Adrenal gland (tissue), 12 donors: ENCODE data around the gene FBXL19. TPM values are rescaled to one million over a fixed set of nuclear protein-coding genes. Genes with fewer than 3 reads are reported as not detected.

ENCODE experiments used
- DNase-seq, 7 donors: peaks; one replicate each; pipeline ENCODE4 v3.0.0-alpha.2; 2019 to 2020
- H3K27ac ChIP-seq, 5 donors: fragments of 200-600 bp; sonication (generic) in 4 of 5; 1 replicate in 3 of 5; 2 replicates in 2 of 5; pipeline versions ENCODE4 v1.5.1 to v1.8.0; 2016 to 2020; ENCODE audit warnings: mild to moderate bottlenecking in 1 of 5
- H3K27me3 ChIP-seq: fragments of 200-600 bp; 2 replicates; pipeline ENCODE4 v1.8.0; 2021
- H3K36me3 ChIP-seq, 2 donors: fragments of 200-600 bp; replicated peaks in 1 of 2; 1 replicate in 1 of 2; 2 replicates in 1 of 2; pipeline versions ENCODE4 v1.5.1 to v1.8.0; 2018 to 2022
- H3K4me1 ChIP-seq, 2 donors: fragments of 200-600 bp; replicated peaks in 1 of 2; 1 replicate in 1 of 2; 2 replicates in 1 of 2; pipeline versions ENCODE4 v1.5.1 to v1.8.0; 2018 to 2021
- H3K4me3 ChIP-seq, 4 donors: fragments of 200-600 bp; sonication (generic) in 3 of 4; one replicate each; pipeline ENCODE4 v1.5.1; 2016 to 2018
- H3K9me3 ChIP-seq, 3 donors: fragments of 200-600 bp; sonication (generic) in 1 of 3; replicated peaks in 1 of 3; 1 replicate in 2 of 3; 2 replicates in 1 of 3; pipeline versions ENCODE4 v1.5.1 to v1.8.0; 2016 to 2021
- CTCF ChIP-seq, 6 experiments: fragments of 450-650 bp in 4 of 6; fragments of 200-600 bp in 2 of 6; sonication (generic) in 1 of 6; IDR thresholded peaks; 1 replicate in 5 of 6; 2 replicates in 1 of 6; pipeline versions ENCODE4 v1.5.1 to v1.8.0; 2016 to 2021; ENCODE audit warnings: antibody characterized with exemption in 6 of 6, mild to moderate bottlenecking in 2 of 6, moderate library complexity in 1 of 6
- POLR2A ChIP-seq, 2 donors: fragments of 450-650 bp; IDR thresholded peaks; one replicate each; pipeline ENCODE4 v1.6.1; 2017; ENCODE audit warnings: antibody characterized with exemption in 2 of 2, mild to moderate bottlenecking in 2 of 2, moderate library complexity in 1 of 2
- WGBS, 4 donors: extraction: QIAGEN DNeasy Blood & Tissue Kit in 2 of 4; methylation state at CpG; one replicate each; pipeline versions ENCODE4 v1.1.5 to v1.1.7; 2013 to 2017; 5-methylcytosine and 5-hydroxymethylcytosine counted together
- intact Hi-C, 2 donors: fragments of 100-400 bp; cut with DNase I; formaldehyde crosslinking; loops; one replicate each; pipeline versions ENCODE4 v1.14.1 to v1.15.0; 2022 to 2023
- polyA plus RNA-seq, 3 donors: library from polyadenylated mRNA; stranded (reverse); fragments of 200-250 nt in 2 of 3; fragments of 350-450 nt in 1 of 3; fragmentation: Illumina TruSeq in 1 of 3; extraction: RNeasy Lipid Tissue Mini Kit (QIAGEN cat#74804) in 1 of 3; gene quantifications; one replicate each; pipeline ENCODE4 v1.2.3, GENCODE V29; 2013 to 2014
- total RNA-seq, 9 donors: library from RNA; depleted of rRNA in 4 of 9; stranded (reverse); fragments of >200 nt in 4 of 9; fragments of 120-200 nt in 1 of 9; fragmentation: NEBNext Ultra II Directional in 1 of 9; extraction: Animal tissue kit (Norgen Biotek cat#: 25700) in 1 of 9; gene quantifications; one replicate each; pipeline versions ENCODE4 v1.1.0 to v1.2.4, GENCODE V29; 2013 to 2023
- donor health status: healthy with polysubstance abuse.
- donor health status: Bipolar disorder and iron deficiency.
- donor health status: DM: yes; HTN: yes; CAD: no.
- donor health status: DM: no; HTN: no; CAD: no.
- donor health status: DM: no; HTN: no; CAD: no.
- donor health status: DM: yes; HTN: yes; CAD: no.

FBXL19 gene
- total and polyA plus RNA-seq, 12 donors = 1.6 to 74.1 (median 12.5) TPM

- peaks cover 0 to 52% of the 10 kb centered on the region in 2 donors for H3K36me3 ChIP-seq
- H3K27ac ChIP-seq = no peak overlapping the region
- TF ChIP-seq CTCF (IDR thresholded peaks at IDR 0.05) (no peak), POLR2A (IDR thresholded peaks at IDR 0.05) (no peak)
Measured at GRCh38 chr16:30983898-30984610, 60.7 kb downstream of the FBXL19 start.

GRCh38 chr16:30984669-30985400, 61.5 kb downstream of the FBXL19 start, which contains the start of gene HSD3B7:
Gene HSD3B7, plus strand, starts transcription at chr16:30985207. Its CDS starts 452 bp downstream, at chr16:30985659.
- DNase-seq = peak; percentile 87 to 94 (median 92)
- peak within 1 kb of the TSS in 2 of 4 donors; percentile 1 to 55 for H3K4me3 ChIP-seq
- H3K27me3 ChIP-seq = no peaks in the 10 kb centered on the region
- intact Hi-C loops = loop anchor here (5.0 to 10.0 kb wide), 8 partner anchors 57 to 880 kb away; partner anchors contain the start of genes ZNF843 (in 2 of the 2), FBXL19 (in 1 of the 2) and PYCARD (in 1 of the 2)
- TF ChIP-seq CTCF (IDR thresholded peaks at IDR 0.05) = peak; percentile 95 to 98 (median 98)
- TF ChIP-seq POLR2A (IDR thresholded peaks at IDR 0.05) = no peak
- WGBS, 4 donors = 25 to 46% (median 30%) methylated on average over 11 to 24 of the region's 24 CpGs
- H3K27ac ChIP-seq = peak within 1 kb of the TSS in 2 of 5 donors; percentile 54 to 86
- H3K4me1 ChIP-seq = peaks cover 9 to 13% of the 10 kb centered on the region in 2 donors
- H3K36me3 ChIP-seq = peaks cover 0 to 44% of the 10 kb centered on the region in 2 donors
- H3K9me3 ChIP-seq = no peaks in the 10 kb centered on the region

More at GRCh38 chr16:30983898-30984610, 60.7 kb downstream of the FBXL19 start:
- DNase-seq = no peak
- no peak overlapping the region for H3K4me3 ChIP-seq
- WGBS, 4 donors = 78 to 85% (median 82%) methylated on average over 9 to 14 of the region's 14 CpGs
- H3K27me3 ChIP-seq = no peaks in the 10 kb centered on the region
- intact Hi-C loops = loop anchor here (5.0 to 10.0 kb wide), 7 partner anchors 59 to 881 kb away; partner anchors contain the start of genes ZNF843 (in 2 of the 2), FBXL19 (in 1 of the 2) and PYCARD (in 1 of the 2)
- peaks cover 9 to 13% of the 10 kb centered on the region in 2 donors for H3K4me1 ChIP-seq
- no peaks in the 10 kb centered on the region for H3K9me3 ChIP-seq

- H3K36me3 ChIP-seq = peaks cover 0 to 37% of the 10 kb centered on the region in 2 donors
- peak overlapping the region in 2 of 4 donors; percentile 1 to 55 for H3K4me3 ChIP-seq
- no peaks in the 10 kb centered on the region for H3K27me3 ChIP-seq
- DNase-seq = peak; percentile 52 to 76 (median 74)
- intact Hi-C loops = loop anchor here (5.0 to 10.0 kb wide), 7 partner anchors 57 to 879 kb away; partner anchors contain the start of genes FBXL19 (in 1 of the 2), PYCARD (in 1 of the 2) and ZNF843 (in 1 of the 2)
- peak overlapping the region in 2 of 5 donors; percentile 54 to 86 for H3K27ac ChIP-seq
- 53 to 64% (median 59%) methylated on average over 11 to 20 of the region's 20 CpGs for WGBS, 4 donors
- H3K4me1 ChIP-seq = peaks cover 9 to 13% of the 10 kb centered on the region in 2 donors
- H3K9me3 ChIP-seq = no peaks in the 10 kb centered on the region
- TF ChIP-seq POLR2A (IDR thresholded peaks at IDR 0.05) (no peak), CTCF (IDR thresholded peaks at IDR 0.05) (peak in 1 of 6 experiments; percentile 47)
Measured at GRCh38 chr16:30985401-30986128, 62.2 kb downstream of the FBXL19 start.
